ENCODE results near the gene RTN4RL2. TPM values are rescaled to one million over a fixed set of nuclear protein-coding genes. Genes with fewer than 3 reads are reported as not detected.

Gene RTN4RL2
- polyA plus RNA-seq, 1 donor from 2014 or later: 0.66 TPM

- H3K9ac ChIP-seq (ENCODE audit: low read length): no peak overlapping the region
- no peak overlapping the region for H3K4me3 ChIP-seq (ENCODE audit: low read length)
- H3F3A ChIP-seq (ENCODE audit: insufficient read depth, low read length, poor library complexity, severe bottlenecking): no peaks in the 10 kb centered on the region
- no peak overlapping the region for H3K4me2 ChIP-seq (ENCODE audit: low read length)
- no peaks in the 10 kb centered on the region for H3K79me2 ChIP-seq (replicated peaks; ENCODE audit: insufficient read depth, low read length)
- peaks cover 10% of the 10 kb centered on the region for H3K27me3 ChIP-seq (ENCODE audit: insufficient read depth, low read depth, low read length)
- no peaks in the 10 kb centered on the region for H3K9me3 ChIP-seq (ENCODE audit: low read length)
- H4K20me1 ChIP-seq (ENCODE audit: insufficient read depth): no peaks in the 10 kb centered on the region
- no peak overlapping the region for H3K27ac ChIP-seq (ENCODE audit: low read length)
- H3K36me3 ChIP-seq (ENCODE audit: insufficient read depth, low read length): no peaks in the 10 kb centered on the region
- TF ChIP-seq REST (IDR thresholded peaks at IDR 0.05; ENCODE audit: borderline replicate concordance) (no peak), EP300 (conservative IDR thresholded peaks at IDR 0.05; ENCODE audit: poor library complexity, severe bottlenecking) (no peak), TAF1 (IDR thresholded peaks at IDR 0.05; ENCODE audit: low read depth) (no peak), MXI1 (conservative IDR thresholded peaks at IDR 0.05; ENCODE audit: poor library complexity, severe bottlenecking) (no peak), POLR2AphosphoS5 (IDR thresholded peaks at IDR 0.05) (no peak), EZH2 (IDR thresholded peaks at IDR 0.05; ENCODE audit: borderline replicate concordance, insufficient read depth, low read length, poor library complexity, severe bottlenecking) (no peak), RAD21 (conservative IDR thresholded peaks at IDR 0.05) (no peak), SMC3 (conservative IDR thresholded peaks at IDR 0.05; ENCODE audit: poor library complexity) (no peak)
- TF ChIP-seq, protein P1, sequence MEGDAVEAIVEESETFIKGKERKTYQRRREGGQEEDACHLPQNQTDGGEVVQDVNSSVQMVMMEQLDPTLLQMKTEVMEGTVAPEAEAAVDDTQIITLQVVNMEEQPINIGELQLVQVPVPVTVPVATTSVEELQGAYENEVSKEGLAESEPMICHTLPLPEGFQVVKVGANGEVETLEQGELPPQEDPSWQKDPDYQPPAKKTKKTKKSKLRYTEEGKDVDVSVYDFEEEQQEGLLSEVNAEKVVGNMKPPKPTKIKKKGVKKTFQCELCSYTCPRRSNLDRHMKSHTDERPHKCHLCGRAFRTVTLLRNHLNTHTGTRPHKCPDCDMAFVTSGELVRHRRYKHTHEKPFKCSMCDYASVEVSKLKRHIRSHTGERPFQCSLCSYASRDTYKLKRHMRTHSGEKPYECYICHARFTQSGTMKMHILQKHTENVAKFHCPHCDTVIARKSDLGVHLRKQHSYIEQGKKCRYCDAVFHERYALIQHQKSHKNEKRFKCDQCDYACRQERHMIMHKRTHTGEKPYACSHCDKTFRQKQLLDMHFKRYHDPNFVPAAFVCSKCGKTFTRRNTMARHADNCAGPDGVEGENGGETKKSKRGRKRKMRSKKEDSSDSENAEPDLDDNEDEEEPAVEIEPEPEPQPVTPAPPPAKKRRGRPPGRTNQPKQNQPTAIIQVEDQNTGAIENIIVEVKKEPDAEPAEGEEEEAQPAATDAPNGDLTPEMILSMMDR (IDR thresholded peaks at IDR 0.05; ENCODE audit: poor library complexity, severe bottlenecking): no peak
- H2AFZ ChIP-seq (ENCODE audit: low read depth, low read length): no peak overlapping the region
- H3K9me2 ChIP-seq (ENCODE audit: insufficient read depth, low read length): no peaks in the 10 kb centered on the region
Observed at GRCh38 chr11:57474803-57475115, 14.4 kb downstream of the RTN4RL2 start.

GRCh38 chr11:57475191-57475590, 14.9 kb downstream of the RTN4RL2 start:
- no peaks in the 10 kb centered on the region for H3K79me2 ChIP-seq (replicated peaks; ENCODE audit: insufficient read depth, low read length)
- H3K4me2 ChIP-seq (ENCODE audit: low read length): no peak overlapping the region
- H3K9me2 ChIP-seq (ENCODE audit: insufficient read depth, low read length): no peaks in the 10 kb centered on the region
- H3K9me3 ChIP-seq (ENCODE audit: low read length): no peaks in the 10 kb centered on the region
- no peak overlapping the region for H2AFZ ChIP-seq (ENCODE audit: low read depth, low read length)
- H3K4me3 ChIP-seq (ENCODE audit: low read length): no peak overlapping the region
- no peak overlapping the region for H3K9ac ChIP-seq (ENCODE audit: low read length)
- H4K20me1 ChIP-seq (ENCODE audit: insufficient read depth): no peaks in the 10 kb centered on the region
- no peak overlapping the region for H3K27ac ChIP-seq (ENCODE audit: low read length)
- H3F3A ChIP-seq (ENCODE audit: insufficient read depth, low read length, poor library complexity, severe bottlenecking): no peaks in the 10 kb centered on the region
- H3K36me3 ChIP-seq (ENCODE audit: insufficient read depth, low read length): no peaks in the 10 kb centered on the region
- H3K27me3 ChIP-seq (ENCODE audit: insufficient read depth, low read depth, low read length): peaks cover 10% of the 10 kb centered on the region
- TF ChIP-seq, protein P1 (IDR thresholded peaks at IDR 0.05; ENCODE audit: poor library complexity, severe bottlenecking): no peak
- TF ChIP-seq SMC3 (conservative IDR thresholded peaks at IDR 0.05; ENCODE audit: poor library complexity): no peak
- no peak for TF ChIP-seq RAD21 (conservative IDR thresholded peaks at IDR 0.05)
- TF ChIP-seq POLR2AphosphoS5 (IDR thresholded peaks at IDR 0.05): no peak
- TF ChIP-seq REST (IDR thresholded peaks at IDR 0.05; ENCODE audit: borderline replicate concordance): no peak
- TF ChIP-seq EZH2 (IDR thresholded peaks at IDR 0.05; ENCODE audit: borderline replicate concordance, insufficient read depth, low read length, poor library complexity, severe bottlenecking): no peak
- TF ChIP-seq TAF1 (IDR thresholded peaks at IDR 0.05; ENCODE audit: low read depth): no peak
- no peak for TF ChIP-seq EP300 (conservative IDR thresholded peaks at IDR 0.05; ENCODE audit: poor library complexity, severe bottlenecking)
- no peak for TF ChIP-seq MXI1 (conservative IDR thresholded peaks at IDR 0.05; ENCODE audit: poor library complexity, severe bottlenecking)
